GM21619 (cell line): ENCODE measurements around the gene KCTD19.

ENCODE experiments used
- ATAC-seq: cut with Tn5 transposase; IDR thresholded peaks from one replicate; pipeline ENCODE4 v1.9.1; 2021; ENCODE audit not compliant: unreplicated experiment

KCTD19 gene

DNA sequence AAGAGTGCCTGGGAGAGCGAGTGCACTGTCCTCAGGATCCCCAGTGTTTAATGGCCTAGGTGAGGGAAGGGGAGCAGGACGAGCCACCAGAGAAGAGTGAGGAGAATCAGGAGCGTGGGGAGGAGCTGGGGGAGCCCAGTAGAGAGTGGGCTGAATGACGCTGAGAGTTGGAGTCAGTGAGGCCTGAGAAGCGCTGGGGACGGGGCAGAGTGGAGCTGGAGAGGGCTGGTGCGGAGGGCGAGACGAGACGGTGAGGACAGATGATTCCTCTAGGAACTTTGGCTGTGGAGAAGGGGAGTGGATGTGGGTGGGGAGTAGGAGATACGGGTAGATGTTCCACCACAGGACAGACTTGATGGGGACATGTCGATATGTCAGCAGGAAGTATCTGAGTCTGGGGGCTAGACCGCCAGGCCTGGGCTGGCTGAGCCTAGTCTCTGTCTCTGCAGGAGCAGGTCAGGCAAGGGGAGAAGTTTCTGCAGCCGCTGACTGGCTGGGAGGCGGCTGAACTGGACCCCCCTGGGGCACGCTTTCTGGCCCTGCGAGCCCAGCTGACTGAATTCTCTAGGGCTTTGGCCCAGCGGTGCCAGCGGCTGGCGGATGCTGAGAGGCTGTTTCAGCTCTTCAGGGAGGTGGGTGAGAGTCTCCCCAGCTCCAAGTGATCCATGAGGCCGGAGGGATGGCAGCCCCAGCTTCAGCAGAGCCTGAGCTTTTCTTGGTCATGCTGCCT is 42.5 kb downstream of the KCTD19 start:
- ATAC-seq, result no peak

GRCh38 chr16:67283039-67283825 is 43.3 kb downstream of the KCTD19 start:
- no peak for ATAC-seq

DNA sequence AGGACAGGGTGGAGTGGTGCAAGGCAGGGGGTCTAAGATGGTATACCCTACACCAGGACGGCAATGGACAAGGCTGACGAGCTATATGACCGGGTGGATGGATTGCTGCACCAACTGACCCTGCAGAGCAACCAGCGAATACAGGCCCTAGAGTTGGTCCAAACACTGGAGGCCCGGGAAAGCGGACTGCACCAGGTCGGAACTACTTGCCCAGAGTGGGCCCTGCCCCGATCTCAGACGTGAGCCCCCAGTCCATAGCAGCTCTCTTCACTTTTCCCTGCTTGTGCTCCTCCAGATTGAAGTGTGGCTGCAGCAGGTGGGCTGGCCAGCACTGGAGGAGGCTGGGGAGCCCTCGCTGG is 44.1 kb downstream of the KCTD19 start:
- no peak for ATAC-seq

DNA sequence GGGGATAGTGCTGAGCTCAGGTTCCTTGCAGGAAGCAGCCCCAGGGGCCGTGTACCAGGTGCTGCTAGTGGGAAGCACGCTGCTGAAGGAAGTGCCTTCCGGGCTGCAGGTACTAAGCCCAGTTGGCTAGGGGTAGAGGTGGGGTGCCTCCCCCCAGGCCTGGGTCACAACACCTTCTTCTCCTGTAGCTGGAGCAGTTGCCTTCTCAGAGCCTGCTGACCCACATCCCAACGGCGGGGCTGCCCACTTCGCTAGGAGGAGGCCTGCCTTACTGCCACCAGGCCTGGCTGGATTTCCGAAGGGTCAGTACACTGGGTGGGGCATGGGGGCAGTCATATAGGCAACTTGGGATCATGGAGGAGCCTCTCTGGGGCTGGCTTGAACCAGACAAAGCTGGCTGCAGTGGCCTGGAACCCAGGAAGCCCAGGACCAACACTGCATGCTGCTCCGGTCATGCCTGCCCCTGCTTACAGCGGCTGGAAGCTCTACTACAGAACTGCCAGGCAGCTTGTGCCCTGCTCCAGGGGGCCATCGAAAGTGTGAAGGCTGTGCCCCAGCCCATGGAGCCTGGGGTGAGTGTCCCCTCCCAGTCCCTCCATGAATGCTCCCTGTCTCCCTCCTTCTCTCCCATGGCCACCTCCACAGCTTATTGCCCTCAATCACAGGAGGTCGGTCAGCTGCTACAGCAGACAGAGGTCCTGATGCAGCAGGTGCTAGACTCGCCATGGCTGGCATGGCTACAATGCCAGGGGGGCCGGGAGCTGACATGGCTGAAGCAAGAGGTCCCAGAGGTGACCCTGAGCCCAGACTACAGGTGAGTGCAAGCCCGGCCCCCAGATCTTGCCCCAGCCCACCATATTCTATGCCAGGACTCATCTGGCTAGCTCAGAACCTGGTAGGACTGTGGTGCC is 44.8 kb downstream of the KCTD19 start:
- no peak for ATAC-seq

DNA sequence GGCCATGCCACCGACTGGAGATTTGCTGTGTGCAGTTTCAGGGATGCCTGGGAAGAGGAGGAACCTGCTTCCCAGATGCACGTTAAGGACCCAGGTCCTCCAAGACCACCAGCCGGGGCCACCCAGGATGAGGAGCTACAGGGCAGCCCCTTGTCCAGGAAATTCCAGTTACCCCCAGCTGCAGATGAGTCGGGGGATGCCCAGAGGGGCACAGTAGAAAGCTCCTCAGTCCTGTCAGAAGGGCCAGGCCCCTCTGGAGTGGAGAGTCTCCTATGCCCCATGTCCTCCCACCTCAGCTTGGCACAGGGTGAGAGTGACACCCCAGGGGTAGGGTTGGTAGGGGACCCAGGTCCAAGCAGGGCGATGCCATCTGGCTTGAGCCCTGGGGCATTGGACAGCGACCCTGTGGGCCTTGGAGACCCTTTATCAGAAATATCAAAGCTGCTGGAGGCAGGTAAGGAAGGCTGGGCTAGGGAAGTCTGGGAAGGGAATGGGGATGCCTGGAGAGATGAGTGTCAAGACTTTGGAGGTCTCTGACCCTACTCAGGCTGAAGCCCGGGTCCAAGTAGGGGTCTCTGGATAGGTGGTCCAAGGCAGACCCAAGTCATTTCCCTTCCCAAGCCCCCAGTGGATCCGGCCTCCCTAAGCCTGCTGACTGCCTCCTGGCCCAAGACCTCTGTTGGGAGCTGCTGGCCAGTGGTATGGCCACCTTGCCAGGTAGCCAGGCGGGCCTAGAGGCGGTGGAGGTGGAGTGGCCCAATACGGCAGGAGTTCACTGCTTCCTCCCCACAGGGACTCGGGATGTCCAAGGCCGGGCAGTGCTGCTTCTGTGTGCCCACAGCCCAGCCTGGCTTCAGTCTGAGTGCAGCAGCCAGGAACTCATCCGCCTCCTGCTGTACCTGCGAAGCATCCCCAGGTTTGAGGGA is 46.2 kb downstream of the KCTD19 start:
- no peak for ATAC-seq

GRCh38 chr16:67279296-67280089 is 47.0 kb downstream of the KCTD19 start, which contains the start of gene PLEKHG4:
TSS of gene PLEKHG4 (plus strand) at chr16:67279532. CDS start at chr16:67280045, 513 bp downstream.
- peak; percentile 86 for ATAC-seq

- ATAC-seq, result peak; percentile 39
Observed at GRCh38 chr16:67278773-67279295, 47.7 kb downstream of the KCTD19 start.

GRCh38 chr16:67277999-67278772 is 48.4 kb downstream of the KCTD19 start:
- ATAC-seq, result no peak

- ATAC-seq, result no peak
Observed at GRCh38 chr16:67277294-67277998, 49.1 kb downstream of the KCTD19 start.

GRCh38 chr16:67275321-67275720 is 51.2 kb downstream of the KCTD19 start:
- no peak for ATAC-seq

DNA sequence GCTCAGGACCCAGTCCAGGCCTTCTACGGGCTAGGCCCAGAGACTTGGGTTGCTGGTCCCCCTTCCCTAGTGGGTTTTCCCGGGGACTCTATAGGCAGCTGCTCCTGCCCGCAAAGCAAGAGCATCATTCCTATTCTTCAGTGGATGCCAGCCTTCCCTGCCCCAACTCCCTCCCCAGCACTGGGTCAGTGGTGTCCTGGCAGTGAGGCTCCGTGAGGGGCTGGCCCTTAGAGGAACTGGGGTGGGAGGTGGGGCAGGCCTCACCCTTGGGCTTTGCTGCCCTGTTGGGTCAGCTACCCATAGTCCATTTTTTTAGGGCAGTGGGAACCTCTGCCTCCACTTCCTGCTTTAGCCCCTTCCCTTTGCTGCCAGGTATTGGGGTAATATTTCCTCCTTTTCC is 55.1 kb downstream of the KCTD19 start:
- ATAC-seq, result no peak

- no peak for ATAC-seq
Observed at GRCh38 chr16:67270931-67271338, 55.6 kb downstream of the KCTD19 start.

DNA sequence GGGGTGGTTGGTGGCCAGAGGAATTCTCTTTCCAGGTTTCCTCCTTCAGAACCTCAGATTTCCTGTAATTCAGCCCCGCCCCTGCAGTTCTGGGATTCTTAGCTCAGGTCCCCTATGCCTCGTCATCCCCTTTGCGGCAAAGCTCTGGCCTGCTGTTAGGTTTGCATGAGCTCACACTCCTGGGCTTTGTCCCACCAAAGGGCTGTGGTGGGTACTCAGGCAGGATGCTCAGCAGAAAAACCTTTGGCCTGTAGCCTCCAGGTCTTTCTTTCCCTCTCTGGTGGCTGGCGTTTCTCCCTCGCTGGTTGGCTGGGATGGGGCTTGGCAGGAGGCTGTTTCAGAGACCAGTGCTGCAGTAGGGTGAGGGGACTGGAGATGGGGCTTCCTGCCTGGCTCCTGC is 56.8 kb downstream of the KCTD19 start:
- no peak for ATAC-seq

- no peak for ATAC-seq
Observed at GRCh38 chr16:67268136-67268579, 58.4 kb downstream of the KCTD19 start.

GRCh38 chr16:67265834-67266233 is 60.7 kb downstream of the KCTD19 start:
- no peak for ATAC-seq

GRCh38 chr16:67264866-67265265 is 61.7 kb downstream of the KCTD19 start:
- no peak for ATAC-seq

- ATAC-seq, result no peak
Observed at GRCh38 chr16:67264277-67264676, 62.3 kb downstream of the KCTD19 start.

- ATAC-seq, result no peak
Observed at GRCh38 chr16:67263201-67263600, 63.3 kb downstream of the KCTD19 start.
